Stimulated activated CD8-positive, alpha-beta memory T cell treated with anti-CD3 and anti-CD28 coated beads, Interleukin-7, amount 100 ng/mL, for 1 hour (primary cell): Measurements from ENCODE around the gene CD40LG.

ENCODE experiments used
- DNase-seq, 2 donors: peaks; one replicate each; pipeline ENCODE4 v3.0.0-alpha.2; 2020; ENCODE audit warnings: low read depth in 2 of 2

CD40LG gene

GRCh38 chrX:136647677-136648360, at the start of gene CD40LG:
CD40LG (plus strand) TSS chrX:136648158; CDS start chrX:136648249, 91 bp downstream.
- no peak for DNase-seq

- DNase-seq = no peak
Measured at GRCh38 chrX:136598631-136599030, 49.3 kb upstream of the CD40LG start.

GRCh38 chrX:136600059-136600458, 47.9 kb upstream of the CD40LG start:
- DNase-seq = no peak

GRCh38 chrX:136607236-136607635, 40.7 kb upstream of the CD40LG start:
- DNase-seq = no peak

GRCh38 chrX:136608295-136608933, 39.5 kb upstream of the CD40LG start:
- DNase-seq = no peak

GRCh38 chrX:136616987-136617685, 30.8 kb upstream of the CD40LG start:
- no peak for DNase-seq

GRCh38 chrX:136619899-136620505, 28.0 kb upstream of the CD40LG start:
- DNase-seq = no peak

- no peak for DNase-seq
Measured at GRCh38 chrX:136620780-136621179, 27.2 kb upstream of the CD40LG start.

- no peak for DNase-seq
Measured at GRCh38 chrX:136622568-136622967, 25.4 kb upstream of the CD40LG start.

GRCh38 chrX:136623396-136623795, 24.6 kb upstream of the CD40LG start:
- DNase-seq = no peak

- DNase-seq = no peak
Measured at GRCh38 chrX:136625246-136625645, 22.7 kb upstream of the CD40LG start.

- DNase-seq = no peak
Measured at GRCh38 chrX:136626237-136626636, 21.7 kb upstream of the CD40LG start.

GRCh38 chrX:136626891-136627290, 21.1 kb upstream of the CD40LG start:
- DNase-seq = no peak

- DNase-seq = no peak
Measured at GRCh38 chrX:136627409-136627808, 20.5 kb upstream of the CD40LG start.

- DNase-seq = no peak
Measured at GRCh38 chrX:136629084-136629750, 18.7 kb upstream of the CD40LG start.

GRCh38 chrX:136630881-136631280, 17.1 kb upstream of the CD40LG start:
- DNase-seq = no peak

GRCh38 chrX:136635235-136635634, 12.7 kb upstream of the CD40LG start:
- DNase-seq = no peak

- no peak for DNase-seq
Measured at GRCh38 chrX:136636121-136636520, 11.8 kb upstream of the CD40LG start.

- no peak for DNase-seq
Measured at GRCh38 chrX:136639506-136640176, 8.3 kb upstream of the CD40LG start.

- DNase-seq = no peak
Measured at GRCh38 chrX:136643243-136643642, 4.7 kb upstream of the CD40LG start.

GRCh38 chrX:136646602-136647239, 1.2 kb upstream of the CD40LG start:
- DNase-seq = no peak
